HG03196 (cell line): ENCODE data around the gene FAM240A.

Experiments
- ATAC-seq: cut with Tn5 transposase; IDR thresholded peaks from one replicate; pipeline ENCODE4 v1.9.1; 2021; ENCODE audit not compliant: unreplicated experiment

FAM240A gene

DNA sequence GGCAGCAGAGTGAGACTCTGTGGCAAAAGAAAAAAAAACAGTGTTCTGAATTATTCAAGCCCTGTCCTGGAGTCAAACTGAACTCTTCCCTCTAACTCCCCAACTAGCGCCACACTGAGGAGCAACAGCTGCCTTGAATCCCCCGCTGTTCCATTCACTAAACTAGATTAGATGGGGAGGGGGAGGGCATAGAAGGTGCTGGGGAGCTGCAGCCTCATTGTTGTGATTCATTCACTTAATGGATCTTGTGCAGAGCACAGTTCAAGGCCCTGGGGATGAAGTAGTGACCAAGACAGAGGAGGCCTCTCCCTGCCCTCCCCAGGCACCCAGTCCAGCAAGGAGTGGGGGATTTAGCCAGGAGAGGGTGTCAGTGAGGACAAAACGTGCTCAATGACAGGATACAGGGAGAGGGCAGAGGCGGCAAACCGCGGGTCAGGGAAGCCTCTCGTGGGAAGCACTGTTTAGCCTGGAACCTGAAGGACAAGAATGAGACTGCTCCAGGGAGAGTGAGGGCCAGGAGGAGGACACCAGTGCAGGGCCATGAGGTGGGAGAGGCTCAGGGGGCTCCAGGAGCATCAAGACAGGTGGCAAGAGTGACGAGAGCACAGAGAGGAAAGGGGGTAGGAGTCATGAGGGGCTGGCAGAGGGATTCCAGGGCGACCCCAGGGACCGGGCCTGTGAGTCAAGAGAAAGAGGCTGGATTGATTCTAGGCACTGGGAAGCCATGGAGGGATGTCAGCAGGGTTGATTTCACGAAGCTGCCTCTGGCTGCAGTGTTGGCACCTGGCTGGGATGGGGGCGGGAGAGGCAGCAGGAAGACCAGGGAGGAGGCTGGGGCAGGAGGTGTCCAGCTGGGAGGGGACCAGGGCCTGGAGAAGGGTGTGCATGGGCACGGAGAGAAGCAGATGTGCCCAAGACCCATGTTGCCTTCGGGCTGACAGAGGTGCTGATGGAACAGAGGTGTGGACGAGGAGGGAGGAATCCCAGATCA is 49.7 kb downstream of the FAM240A start:
- no peak for ATAC-seq

GRCh38 chr3:46662771-46663551 is 50.6 kb downstream of the FAM240A start:
- ATAC-seq, result no peak

DNA sequence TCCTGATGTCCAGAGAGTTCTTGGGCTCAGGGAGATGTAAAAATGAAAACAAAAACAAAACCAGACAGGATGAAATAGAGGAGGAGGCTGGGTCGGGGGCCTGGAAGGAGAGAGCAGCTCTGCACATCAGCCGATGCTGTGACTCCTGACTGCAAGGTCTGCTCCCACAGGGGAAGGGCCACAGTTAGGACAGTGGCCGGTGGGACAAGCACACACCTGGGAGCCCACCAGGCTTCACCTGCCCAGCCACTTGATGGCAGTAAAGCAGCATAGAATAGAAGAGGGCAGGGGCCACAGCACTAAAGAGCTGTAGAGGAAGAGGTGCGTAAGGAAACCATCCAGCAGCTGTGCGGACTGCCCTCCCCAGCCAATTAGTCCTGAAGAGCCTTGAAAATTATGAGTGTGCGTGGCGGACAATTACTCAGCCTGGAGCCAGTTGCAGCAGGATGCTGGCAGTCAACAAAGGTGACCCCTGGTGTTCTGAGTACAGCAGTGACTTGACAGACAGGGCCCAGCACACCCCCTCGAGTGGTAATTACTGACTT is 51.3 kb downstream of the FAM240A start:
- no peak for ATAC-seq

DNA sequence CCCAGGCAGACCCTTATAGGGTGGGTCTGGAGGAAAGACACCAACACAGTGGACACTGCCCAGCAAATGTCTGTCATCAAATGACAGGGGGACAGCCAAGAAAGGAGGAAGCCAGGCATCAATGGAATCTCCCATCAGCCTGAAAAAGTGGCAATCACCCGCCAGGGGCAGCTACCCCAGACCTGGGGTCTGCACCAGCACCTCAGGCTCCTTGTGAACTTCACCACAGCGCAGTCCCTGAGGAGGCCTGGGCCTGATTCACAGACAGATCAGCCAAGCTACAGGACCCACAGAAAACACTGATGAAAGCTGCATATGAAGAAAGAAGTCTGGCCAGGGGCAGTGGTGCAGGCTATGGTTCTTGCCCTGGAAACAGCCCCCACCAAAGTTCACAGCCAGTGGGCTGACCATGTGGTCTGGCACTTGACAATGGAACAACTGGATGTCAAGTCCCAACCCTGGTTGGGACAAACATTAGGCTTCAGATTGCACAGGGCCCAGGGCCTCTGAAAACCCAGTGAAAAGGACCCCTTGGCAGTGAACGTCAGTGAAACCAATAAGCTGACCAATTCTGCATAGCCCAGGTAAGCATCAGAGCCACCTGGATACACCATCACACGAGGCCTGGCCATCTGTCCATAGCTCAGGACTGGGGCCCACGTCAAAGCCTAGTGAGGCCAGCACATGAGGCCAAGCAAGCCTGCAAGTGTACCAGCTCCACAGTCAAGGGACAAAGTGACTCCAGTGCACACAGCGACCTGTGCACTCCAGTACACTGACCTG is 52.1 kb downstream of the FAM240A start:
- ATAC-seq, result no peak

DNA sequence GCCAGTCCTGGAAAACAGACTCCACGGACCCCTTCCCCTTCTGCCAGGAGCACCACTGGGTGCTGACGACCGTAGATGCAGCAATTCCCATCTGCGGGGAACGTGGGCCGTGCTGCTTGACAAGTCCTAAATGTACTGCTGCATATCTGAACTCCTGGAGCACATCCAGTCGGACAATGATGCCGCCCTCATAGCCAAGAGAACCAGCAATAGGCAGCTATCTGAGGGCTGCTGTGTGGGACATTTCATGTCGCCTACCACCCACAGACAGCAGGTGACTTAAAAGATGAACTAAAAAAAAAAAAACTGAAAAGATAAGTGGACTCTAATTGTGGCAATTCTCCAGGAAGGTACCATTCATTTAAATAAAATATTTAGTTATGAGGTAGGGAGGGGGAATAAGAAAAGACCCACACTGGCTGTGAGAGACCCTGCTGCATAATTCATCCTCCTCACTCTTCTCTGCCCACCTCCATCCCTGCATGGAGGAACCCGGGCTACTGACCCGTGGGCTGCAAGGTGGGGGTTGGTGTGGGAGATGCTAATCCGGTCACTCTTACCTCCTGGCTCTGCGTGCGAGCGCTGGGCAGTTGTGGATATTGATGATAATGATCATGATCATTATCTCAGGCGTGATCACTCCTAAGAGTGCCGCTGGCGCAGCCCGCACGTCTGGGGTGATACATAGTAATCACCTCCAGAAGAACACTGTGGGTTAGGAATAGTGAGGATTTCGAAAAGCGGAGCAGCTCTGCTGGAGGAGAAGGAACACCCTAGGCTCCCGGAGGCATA is 52.8 kb downstream of the FAM240A start:
- no peak for ATAC-seq

DNA sequence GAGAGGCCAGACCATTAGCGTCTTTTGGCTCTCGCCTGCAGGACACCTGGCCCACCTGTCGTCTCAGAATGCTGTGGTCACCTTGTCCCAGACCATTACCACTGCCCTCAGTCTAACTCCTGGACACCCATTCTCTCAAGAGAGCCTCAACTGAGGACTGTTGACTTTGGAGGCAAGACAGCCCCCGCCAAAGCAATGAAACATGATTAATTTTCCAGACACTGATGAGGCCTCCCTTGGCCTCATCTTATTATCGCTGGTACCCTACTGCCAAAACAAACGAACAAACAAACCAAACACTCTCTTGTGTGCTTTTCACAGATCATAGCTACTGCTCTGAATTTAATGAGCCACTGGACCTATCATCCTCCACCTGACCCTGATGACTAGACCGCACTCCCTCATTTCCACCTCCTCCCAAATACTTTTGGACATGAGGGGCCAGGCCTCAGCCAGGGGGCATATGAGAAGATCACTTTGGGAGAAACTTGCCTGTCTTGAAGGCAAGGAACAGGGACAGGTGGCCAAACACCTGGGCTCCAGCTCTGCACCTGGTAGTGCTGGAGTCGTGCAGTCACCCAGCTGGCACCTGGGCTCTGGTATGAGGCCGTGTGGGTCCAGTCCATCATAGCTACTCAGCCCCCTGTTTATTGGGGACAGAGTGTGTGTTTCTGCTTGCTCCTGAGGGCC is 53.6 kb downstream of the FAM240A start:
- ATAC-seq, result no peak

GRCh38 chr3:46666453-46666845 is 54.1 kb downstream of the FAM240A start:
- no peak for ATAC-seq

DNA sequence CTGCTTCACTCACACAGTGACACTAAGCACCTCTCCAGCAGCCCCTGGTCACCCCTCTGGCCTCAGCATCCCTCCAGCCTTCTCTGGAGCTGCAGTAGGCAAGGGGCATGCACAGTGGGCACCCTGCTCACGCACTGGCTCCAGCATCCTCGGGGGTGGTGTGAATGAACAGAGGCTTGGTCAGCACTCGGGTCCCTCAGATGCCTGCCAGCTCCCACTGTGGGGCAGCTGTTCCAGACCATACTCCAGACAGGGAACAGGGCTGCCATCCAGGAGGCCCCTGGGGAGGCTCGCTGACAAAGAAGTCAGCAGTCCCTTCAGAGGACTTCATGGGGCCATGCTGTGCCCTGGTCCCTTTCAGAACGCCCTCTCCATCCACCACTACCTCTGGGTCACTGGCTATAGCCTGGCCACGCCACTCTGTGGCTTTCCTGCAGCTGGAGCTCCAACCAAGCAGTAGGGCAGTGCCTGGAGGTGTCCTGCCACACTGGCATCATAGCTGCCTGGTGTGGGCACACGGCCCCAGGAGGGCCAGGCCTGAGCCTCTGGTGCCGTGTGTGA is 54.8 kb downstream of the FAM240A start:
- ATAC-seq, result no peak

DNA sequence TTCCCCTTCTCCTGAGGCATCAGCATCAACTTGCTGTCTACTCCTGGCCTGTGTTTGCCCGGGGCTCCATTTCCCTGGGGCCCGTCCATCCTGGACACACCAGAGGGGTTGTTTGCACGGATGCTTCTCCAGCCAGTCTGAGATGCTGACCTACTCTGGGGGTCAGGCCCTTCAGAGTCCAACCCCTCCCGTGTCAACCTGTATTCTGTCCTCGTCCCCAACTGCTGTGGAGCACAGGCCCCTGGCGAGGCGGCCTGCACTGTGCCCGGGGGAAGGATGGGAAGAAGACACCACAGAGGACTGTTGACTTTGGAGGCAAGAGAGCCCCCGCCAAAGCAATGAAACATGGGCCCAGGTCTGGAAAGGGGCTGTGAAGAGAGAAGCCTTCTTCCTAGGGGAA is 55.3 kb downstream of the FAM240A start:
- ATAC-seq, result no peak

DNA sequence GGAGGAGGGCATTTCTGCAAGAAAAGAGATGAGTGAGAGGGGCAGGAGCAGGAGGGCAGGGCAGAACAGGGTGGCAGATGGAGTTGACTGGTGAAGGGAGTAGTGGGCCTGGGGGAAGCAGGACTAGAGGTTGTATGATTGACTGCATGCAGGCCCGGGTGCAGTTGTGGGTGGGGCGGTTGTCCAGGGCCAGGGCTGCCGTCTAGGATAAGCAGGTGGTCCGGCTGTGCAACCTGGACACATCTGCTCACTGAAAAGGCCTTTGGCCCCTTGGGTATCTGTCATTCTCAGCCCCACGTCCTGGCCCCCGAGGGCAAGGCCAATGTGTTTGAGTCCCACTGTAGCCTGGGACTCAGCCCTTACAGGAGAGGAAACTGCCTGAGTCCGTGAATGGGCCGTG is 55.8 kb downstream of the FAM240A start:
- ATAC-seq, result no peak

DNA sequence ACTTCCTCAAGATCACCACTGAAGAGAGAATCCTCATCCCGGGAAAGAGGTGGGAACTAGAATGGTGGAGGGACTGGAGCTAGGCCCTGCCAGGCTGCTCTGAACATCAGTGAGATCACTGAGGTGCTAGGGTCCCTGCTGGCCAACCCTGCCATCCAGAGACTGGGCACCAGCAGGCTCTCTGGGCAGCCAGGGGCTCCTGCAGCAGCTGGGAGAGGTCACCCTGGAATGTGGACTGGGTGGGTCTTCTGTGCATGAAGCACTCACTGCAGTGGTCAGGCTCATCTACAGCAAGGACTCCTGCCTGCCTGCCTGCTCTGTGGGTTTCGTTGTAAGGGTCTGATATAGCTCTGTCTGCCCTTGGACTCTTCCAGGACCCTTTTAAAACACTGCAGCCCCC is 56.3 kb downstream of the FAM240A start:
- ATAC-seq, result no peak

- no peak for ATAC-seq
These were observed 57.1 kb downstream of the FAM240A start for GRCh38 chr3:46669191-46669999.

- no peak for ATAC-seq
These were observed 57.9 kb downstream of the FAM240A start for GRCh38 chr3:46670000-46670890.

DNA sequence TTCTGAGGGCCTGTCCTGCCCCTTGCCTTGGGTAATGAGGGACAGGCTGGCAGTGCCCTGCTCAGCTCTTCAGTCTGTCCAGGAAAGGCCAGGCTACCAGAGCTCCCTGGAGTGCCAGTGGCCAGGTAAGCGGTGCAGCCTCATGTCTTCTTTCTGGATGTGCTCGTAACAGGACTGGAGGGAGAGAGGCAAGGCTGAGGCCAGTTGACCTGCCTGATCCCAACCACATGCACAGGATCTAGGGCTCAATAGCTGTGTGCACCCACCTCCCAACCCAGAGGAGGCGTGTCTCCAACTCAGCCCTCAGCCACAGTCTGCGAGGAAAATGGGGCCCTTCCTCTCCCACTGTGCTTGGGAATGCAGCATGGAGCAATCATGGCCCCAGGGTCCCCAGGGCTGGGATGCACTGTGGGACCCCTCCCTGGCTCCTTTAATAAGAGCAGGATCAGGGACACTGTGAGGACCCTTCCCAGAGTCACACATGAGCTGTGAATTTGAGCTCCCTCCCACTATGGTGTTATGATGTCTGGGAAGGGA is 58.6 kb downstream of the FAM240A start:
- ATAC-seq, result no peak

GRCh38 chr3:46671541-46672348 is 59.4 kb downstream of the FAM240A start:
- ATAC-seq, result no peak

DNA sequence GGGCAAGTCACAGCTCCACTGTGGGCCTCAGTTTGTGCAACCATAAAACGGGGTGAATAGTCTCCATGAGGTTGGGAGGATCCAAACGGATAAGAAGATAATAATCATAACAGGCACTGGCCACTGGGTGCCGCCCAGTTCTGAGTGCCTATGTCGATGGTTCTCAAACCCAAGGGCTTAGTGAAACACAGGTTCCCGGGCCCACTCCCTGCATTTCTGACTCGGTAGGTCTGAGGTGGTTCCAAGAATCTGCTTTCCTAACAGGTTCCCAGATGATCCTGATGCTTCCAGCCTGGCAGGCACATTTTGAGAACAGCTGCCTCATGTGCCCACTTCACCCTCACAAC is 60.0 kb downstream of the FAM240A start:
- no peak for ATAC-seq
